HL-60 (cell line): Measurements from ENCODE around the gene GFOD1.

ENCODE experiments used
- DNase-seq, 2 experiments: peaks; one replicate each; pipeline ENCODE4 v3.0.0-alpha.2; 2010 to 2020; ENCODE audit warnings: low read depth in 1 of 2, low spot score in 1 of 2
- H3K27ac ChIP-seq: fragments of 250-450 bp; sonication (Bioruptor Pico); replicated peaks from 2 replicates; pipeline ENCODE4 v1.5.1; 2020; ENCODE audit warnings: mild to moderate bottlenecking, moderate library complexity
- H3K27me3 ChIP-seq: fragments of 250-450 bp; sonication (Bioruptor Pico); 2 replicates; pipeline ENCODE4 v1.5.1; 2021; ENCODE audit warnings: mild to moderate bottlenecking, moderate library complexity; ENCODE audit not compliant: insufficient read depth, poor library complexity, severe bottlenecking
- H3K4me3 ChIP-seq: replicated peaks from 2 replicates; pipeline ENCODE4 v1.5.1; 2011; ENCODE audit warnings: mild to moderate bottlenecking, control low read depth, low read length; ENCODE audit not compliant: insufficient read depth
- CTCF ChIP-seq: IDR thresholded peaks from one replicate; pipeline ENCODE4 v1.5.1; 2011; ENCODE audit warnings: low read length, control low read depth, inconsistent platforms; ENCODE audit not compliant: insufficient read depth
- GABPA ChIP-seq: IDR thresholded peaks from 2 replicates; pipeline ENCODE4 v1.6.1; 2012; ENCODE audit warnings: low read depth
- POLR2AphosphoS5 ChIP-seq: IDR thresholded peaks from 2 replicates; pipeline ENCODE4 v1.6.1; 2012; ENCODE audit warnings: low read depth
- REST ChIP-seq: IDR thresholded peaks from 2 replicates; pipeline ENCODE4 v1.6.1; 2012; ENCODE audit warnings: low read depth; ENCODE audit not compliant: insufficient replicate concordance
- SPI1 ChIP-seq: IDR thresholded peaks from 2 replicates; pipeline ENCODE4 v1.6.1; 2012; ENCODE audit warnings: low read depth, mild to moderate bottlenecking, borderline replicate concordance

The GFOD1 gene

DNA sequence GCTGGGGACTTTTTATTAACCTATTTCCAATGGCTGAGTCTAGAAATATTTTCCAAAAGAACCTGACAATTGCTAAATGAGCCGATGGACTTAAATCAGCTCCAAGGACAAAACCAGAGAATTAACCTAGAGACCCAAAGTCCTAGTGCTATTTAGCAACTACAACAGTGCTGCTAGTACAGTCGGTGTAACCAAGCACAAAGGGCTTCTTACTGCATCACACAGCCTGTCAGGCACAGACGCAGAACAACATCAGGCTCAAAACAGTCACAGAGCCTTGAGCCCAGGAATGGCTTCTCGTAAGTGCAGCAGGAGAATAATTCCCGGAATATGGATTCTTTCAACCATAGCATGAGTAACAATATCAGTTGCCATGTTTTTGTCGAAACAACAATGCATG is 70.0 kb downstream of the GFOD1 start:
- DNase-seq = no peak
- Histone ChIP-seq H3K27me3 (no peaks in the 10 kb centered on the region), H3K4me3 (no peak overlapping the region), H3K27ac (no peak overlapping the region)
- TF ChIP-seq CTCF (no peak), SPI1 (no peak), REST (no peak), GABPA (no peak), POLR2AphosphoS5 (no peak)

DNA sequence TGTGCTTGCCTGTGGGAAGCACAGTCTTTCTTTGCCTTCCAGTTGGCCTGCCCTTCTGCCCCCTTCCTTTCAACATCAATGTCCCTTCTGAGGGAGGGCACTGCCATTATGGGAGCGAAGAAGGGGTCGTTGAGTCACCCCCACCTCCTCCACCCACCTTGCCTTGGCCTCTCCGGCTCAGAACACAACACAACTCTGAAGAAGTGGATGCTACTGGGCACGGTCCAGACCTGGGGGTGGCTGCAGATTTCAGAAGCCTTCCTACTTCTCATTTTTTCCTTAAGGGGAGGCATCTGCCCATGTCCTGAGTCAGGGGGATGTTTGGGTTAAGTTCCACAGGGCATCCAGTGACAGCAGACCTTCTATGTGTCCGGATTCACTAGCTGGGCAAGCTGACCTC is 72.1 kb downstream of the GFOD1 start:
- Histone ChIP-seq H3K4me3 (no peak overlapping the region), H3K27ac (no peak overlapping the region), H3K27me3 (no peaks in the 10 kb centered on the region)
- DNase-seq = no peak
- TF ChIP-seq REST (no peak), CTCF (no peak), SPI1 (no peak), GABPA (no peak), POLR2AphosphoS5 (no peak)

DNA sequence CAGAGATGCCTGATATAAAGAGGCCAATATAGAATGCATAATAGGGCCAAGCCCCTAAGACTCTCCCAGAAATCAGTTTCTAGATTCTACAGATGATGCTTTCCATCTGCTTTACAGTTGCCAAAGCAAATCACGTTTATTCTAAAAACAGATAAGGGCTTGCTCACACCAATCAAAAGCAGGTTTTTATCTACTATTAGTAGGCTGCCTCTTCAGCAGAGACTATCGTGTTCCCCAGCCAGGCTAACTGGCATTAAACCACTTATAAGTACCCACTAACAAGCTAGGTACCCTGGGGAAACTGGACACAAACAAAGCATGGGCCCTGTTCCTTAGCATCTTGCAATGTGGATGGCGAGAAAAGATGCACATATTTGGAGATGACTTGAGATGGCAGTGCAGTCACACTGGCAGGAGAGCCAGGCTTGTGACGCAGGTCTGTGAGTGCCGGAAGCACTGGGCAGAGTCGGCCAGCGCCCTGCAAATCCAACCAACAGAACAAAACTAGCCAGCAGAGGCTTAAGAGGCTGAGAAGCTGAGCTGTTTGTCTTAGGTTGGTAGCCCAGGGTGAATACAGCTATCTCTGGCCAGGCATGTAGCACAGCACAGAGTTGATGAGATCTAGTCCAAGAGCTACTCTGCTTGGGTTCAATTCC is 73.4 kb downstream of the GFOD1 start:
- no peak for DNase-seq
- Histone ChIP-seq H3K4me3 (no peak overlapping the region), H3K27me3 (no peaks in the 10 kb centered on the region), H3K27ac (no peak overlapping the region)
- TF ChIP-seq GABPA (no peak), CTCF (no peak), POLR2AphosphoS5 (no peak), SPI1 (no peak), REST (no peak)
